NCI-H2196 (cell line): ENCODE measurements around the gene CARMIL3.
"Not testable (repeated sequence)": the region's sequence is repeated elsewhere in the genome, so short reads cannot be mapped to it uniquely, and the experiment has no call there.

ENCODE experiments used
- DNase-seq: peaks from one replicate; lab custom pipeline; 2025; ENCODE audit not compliant: unreplicated experiment; lab: John Stamatoyannopoulos, UW

CARMIL3 gene

DNA sequence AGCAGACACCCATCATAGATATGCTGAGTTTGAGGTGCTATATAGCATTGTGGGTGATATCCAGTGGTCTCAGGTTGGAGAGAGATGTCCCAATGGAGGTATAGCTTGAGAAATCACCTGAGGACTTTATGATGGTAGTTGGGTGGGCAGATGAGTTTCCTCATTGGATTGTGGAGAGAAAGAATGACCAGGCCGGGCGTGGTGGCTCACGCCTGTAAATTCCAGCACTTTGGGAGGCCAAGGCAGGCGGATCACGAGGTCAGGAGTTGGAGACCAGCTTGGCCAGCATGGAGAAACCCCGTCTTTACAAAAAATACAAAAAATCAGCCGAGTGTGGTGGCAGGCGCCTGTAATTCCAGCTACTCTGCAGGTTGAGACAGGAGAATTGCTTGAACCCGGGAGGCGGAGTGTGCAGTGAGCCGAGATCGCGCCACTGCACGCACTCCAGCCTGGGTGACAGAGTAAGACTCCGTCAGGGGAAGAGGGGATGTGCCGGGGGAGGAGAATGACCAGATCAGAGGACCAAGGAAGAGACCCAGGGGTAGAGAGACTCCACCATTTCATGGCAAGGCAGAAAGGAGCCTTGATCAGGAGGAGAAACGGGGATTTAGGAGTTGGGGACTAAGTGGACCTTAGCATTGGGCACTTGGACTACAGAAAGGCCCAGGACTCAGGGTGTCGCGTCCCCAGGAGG, 41.5 kb downstream of the CARMIL3 start:
- no peak for DNase-seq

DNA sequence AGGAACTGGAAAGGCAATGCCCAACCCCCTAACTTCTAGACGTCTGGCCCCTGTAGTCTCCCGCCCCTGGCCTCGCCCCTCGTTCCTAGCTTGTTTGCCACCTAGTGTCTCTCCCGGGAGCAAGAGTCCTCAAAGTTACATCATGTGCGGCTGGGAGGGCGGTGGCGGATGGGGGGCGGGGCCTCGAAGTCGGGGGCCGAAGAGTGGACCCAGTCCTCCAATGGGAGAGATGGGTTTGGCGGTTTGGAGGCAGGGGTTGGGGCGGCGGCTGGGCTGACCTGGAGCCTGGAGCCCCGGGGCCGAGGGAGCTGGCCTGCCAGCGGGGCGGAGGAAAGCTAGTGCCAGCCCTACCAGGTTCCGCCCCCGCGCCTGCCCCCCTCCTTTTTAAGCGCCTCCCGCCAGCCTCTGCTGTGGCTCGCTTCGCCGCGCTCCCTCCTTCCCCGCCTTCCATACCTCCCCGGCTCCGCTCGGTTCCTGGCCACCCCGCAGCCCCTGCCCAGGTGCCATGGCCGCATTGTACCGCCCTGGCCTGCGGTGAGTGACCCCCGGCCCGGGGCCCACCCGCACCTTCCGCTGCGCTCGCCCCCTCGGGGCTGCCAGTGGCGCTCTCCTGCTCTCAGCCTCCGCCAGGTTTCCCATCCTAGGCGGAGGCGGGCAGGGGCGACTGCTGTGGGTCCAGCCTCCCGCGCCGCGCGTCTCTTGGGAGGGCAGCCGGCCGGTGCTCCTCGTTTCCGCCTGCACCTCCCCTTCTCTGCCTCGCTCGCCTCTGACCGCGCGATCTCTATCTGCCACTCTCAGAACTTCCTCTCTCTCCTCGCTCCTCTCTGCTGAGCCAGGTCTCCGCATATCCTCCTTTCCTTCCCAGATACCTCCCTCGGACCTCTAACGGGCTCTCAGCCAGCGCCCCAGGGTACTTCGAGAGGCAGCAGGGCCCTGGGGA, 42.4 kb downstream of the CARMIL3 start, which contains the start of gene PCK2:
TSS of gene PCK2 (plus strand) at position 411 of the 940 bp plus-strand sequence. CDS start at position 506, 95 bp downstream.
- peak; percentile 93 for DNase-seq

GRCh38 chr14:24094841-24095270, 43.0 kb downstream of the CARMIL3 start:
- DNase-seq = no peak

GRCh38 chr14:24095271-24096068, 43.7 kb downstream of the CARMIL3 start:
- DNase-seq = peak; percentile 72

DNA sequence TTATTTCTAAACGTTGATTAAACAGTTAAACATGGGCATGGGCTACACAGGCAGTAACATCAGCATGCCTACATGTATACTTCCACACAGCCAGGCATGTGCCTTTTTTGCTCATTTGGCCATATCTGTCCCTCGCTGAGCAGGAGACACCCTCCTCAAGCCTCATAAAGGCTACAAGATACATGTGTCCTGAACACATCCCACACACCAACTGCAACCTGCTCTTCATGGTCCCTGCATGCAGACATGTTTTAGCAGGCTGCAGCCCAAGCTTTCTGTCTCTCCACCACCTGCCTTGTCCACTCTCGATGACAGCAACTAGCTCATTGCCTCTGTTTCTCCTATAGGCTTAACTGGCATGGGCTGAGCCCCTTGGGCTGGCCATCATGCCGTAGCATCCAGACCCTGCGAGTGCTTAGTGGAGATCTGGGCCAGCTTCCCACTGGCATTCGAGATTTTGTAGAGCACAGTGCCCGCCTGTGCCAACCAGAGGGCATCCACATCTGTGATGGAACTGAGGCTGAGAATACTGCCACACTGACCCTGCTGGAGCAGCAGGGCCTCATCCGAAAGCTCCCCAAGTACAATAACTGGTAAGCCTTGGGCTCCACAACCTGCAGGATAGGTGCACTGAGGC, 44.9 kb downstream of the CARMIL3 start:
- no peak for DNase-seq

DNA sequence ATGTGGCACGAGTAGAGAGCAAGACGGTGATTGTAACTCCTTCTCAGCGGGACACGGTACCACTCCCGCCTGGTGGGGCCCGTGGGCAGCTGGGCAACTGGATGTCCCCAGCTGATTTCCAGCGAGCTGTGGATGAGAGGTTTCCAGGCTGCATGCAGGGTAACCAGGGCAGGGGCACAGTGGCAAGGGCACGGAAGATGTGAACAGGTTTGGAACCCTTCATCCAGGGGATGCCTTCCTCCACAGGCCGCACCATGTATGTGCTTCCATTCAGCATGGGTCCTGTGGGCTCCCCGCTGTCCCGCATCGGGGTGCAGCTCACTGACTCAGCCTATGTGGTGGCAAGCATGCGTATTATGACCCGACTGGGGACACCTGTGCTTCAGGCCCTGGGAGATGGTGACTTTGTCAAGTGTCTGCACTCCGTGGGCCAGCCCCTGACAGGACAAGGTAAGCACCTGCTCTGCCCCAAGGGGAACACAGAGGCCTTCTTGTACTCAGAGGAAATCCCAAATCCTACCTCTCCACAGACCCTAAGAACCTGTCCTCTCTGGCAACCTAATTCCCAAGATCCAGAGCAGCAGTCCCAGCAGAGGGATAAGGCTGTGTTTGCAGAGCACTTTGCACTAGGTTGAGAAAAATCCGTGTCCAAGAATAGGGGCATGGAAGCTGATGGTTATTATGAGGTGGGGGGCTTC, 46.6 kb downstream of the CARMIL3 start:
- DNase-seq = no peak

DNA sequence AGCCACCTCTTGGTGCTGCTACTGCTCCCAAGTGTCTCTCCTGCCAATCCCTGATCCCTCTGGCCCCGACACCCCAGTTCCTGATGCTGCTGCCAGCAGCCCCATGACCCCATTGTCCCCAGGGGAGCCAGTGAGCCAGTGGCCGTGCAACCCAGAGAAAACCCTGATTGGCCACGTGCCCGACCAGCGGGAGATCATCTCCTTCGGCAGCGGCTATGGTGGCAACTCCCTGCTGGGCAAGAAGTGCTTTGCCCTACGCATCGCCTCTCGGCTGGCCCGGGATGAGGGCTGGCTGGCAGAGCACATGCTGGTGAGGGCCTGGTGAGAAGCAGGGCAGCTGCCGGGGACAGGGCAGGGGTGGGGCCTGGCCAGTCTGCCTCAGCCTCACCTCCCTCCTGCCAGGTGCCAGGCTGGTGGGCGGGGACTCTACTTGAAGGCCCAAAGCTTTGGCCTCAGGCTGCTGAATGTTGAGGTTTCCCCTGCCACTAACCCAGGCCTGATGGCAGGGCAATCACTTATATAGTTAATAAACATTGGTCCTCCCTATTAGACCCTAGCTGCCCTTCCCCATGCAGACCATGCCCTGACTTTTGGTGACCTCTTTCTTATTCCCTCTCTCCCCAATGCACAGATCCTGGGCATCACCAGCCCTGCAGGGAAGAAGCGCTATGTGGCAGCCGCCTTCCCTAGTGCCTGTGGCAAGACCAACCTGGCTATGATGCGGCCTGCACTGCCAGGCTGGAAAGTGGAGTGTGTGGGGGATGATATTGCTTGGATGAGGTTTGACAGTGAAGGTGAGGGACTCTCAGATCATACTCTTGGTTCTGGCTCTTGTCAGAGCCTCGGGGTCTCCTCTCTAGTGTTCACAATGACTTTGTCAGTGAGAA, 47.4 kb downstream of the CARMIL3 start:
- DNase-seq = peak; percentile 89

- no peak for DNase-seq
Measured at GRCh38 chr14:24100197-24100981, 48.6 kb downstream of the CARMIL3 start.

GRCh38 chr14:24100982-24101494, 49.2 kb downstream of the CARMIL3 start:
- no peak for DNase-seq

GRCh38 chr14:24102357-24103048, 50.7 kb downstream of the CARMIL3 start:
- DNase-seq = no peak

DNA sequence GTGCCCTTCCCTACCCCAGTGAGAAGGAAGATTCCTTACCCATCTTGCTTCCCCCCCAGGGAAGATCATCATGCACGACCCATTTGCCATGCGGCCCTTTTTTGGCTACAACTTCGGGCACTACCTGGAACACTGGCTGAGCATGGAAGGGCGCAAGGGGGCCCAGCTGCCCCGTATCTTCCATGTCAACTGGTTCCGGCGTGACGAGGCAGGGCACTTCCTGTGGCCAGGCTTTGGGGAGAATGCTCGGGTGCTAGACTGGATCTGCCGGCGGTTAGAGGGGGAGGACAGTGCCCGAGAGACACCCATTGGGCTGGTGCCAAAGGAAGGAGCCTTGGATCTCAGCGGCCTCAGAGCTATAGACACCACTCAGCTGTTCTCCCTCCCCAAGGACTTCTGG, 51.6 kb downstream of the CARMIL3 start:
- DNase-seq = no peak

DNA sequence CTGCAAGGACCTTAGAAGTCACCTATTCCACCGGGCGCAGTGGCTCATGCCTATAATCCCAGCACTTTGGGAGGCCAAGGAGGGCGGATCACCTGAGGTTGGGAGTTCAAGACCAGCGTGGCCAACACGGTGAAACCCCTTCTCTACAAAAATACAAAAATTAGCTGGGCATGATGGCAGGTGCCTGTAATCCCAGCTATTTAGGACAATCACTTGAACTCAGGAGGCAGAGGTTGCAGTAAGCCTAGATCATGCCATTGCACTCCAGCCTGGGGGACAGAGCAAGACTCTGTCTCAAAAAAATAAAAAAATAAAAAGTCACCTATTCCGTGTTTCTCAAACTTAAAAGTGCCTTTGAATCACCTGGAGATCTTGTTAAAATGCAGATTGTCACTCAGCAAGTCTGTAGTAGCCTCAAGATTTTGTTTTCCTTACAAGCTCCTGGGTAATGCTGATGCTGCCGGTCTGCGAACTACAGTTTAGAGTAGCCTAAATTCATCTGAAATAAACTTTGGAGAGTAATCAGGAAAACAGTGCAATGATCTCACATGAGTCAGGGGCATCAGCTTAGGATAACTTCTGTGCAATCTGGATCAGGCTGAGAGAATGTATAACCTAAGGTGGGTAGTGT, 53.9 kb downstream of the CARMIL3 start:
- DNase-seq = not testable (repeated sequence)

GRCh38 chr14:24106672-24107271, 55.0 kb downstream of the CARMIL3 start:
- DNase-seq = no peak

DNA sequence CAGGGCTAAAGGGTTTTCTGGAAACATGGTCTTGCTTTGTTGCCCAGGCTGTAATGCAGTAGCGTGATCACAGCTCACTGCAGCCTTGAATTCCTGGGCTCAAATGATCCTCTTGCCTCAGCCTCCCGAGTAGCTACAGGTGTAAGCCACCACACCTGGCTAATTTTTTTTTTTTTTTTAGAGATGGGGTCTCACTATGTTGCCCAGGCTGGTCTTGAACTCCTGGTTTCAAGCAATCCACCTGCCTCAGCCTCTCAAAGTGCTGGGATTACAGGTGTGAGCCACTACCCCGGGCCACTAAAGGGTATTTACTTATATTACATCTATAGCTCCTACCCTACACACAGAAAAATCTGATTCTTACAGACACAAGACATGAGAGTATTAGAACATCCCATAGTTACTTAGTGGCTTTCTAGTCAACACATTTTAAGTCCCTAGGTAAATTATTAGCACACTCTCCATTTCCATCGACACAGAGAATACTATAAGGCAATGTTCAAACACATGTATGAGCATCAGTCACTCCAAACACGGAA, 56.6 kb downstream of the CARMIL3 start:
- no peak for DNase-seq

- DNase-seq = no peak
Measured at GRCh38 chr14:24110060-24110459, 58.3 kb downstream of the CARMIL3 start.

DNA sequence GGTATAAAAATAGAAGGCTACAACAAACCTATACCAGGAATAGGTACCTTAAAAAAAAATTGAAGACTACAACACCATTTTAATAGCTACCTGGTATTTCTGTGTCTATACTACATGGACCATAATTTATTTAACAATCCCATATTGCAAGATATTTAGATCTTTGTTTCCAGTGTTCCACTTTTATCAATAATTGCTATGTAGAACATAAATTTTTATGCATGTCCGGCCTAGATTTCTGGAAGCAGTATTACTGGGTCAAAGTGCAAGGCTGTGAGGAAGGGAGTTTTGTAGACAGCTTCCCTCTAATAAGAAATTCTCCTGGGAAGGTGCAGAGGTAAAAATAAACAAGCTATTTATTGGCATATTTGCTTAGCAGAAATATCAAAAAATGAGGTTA, 58.7 kb downstream of the CARMIL3 start:
- DNase-seq = no peak
